ENCODE measurements around the gene NPIPA2. TPM values are rescaled to one million over a fixed set of nuclear protein-coding genes. Genes with fewer than 3 reads are reported as not detected.
"Not testable (repeated sequence)": the region's sequence is repeated elsewhere in the genome, so short reads cannot be mapped to it uniquely, and the experiment has no call there.

The NPIPA2 gene
- 0.29 and 4.3 TPM in 2 replicates for total RNA-seq (2014; rRNA removed; shearing (Covaris generic))

DNA sequence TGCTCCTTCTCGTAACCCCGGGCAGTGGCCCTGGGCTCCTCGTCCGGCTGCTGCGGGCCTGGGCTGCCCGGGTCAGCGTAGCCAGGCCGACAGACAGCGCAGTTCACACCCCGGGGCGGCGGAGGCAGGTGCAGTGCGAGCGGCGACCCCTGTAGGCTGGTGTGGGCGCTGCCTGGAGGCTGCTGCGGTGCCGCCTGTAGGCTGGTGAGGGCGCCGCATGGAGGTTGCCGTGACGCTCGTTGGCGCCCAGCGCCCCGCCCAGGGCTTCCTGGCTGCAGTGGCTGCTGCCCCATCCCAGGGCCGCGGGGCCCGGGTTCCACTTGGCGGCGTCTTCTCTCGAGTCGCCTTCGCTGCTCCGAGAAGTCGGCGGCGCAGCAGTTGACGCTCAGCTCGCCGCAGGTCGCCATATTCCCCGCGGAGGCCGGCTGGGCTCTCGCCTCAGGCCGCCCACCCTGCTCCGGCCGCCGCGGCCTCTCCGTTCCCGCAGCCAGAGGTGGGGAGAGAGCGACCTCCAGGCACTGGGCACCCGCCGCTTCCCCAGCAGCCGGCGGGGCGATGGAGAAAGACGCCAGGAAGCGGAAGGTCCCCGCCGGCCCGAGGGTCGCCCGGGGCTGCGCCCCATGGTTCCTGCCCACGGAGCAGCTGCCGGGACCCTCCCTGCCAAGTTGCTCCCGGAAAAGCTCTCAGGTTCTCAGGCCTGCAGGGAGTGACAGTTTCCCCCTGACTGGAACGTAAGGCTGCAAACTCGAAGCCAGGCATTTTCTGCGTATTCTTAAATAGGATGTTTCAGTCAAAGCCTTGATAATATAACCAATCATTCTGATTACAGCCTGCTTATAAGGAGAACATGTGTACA, at the start of gene NPIPA2:
NPIPA2 (plus strand) TSS at position 261 of the 856 bp plus-strand sequence. CDS start 5,533 bp downstream, outside the sequence.
- DNase-seq (ENCODE audit: low read depth): not testable (repeated sequence)

DNA sequence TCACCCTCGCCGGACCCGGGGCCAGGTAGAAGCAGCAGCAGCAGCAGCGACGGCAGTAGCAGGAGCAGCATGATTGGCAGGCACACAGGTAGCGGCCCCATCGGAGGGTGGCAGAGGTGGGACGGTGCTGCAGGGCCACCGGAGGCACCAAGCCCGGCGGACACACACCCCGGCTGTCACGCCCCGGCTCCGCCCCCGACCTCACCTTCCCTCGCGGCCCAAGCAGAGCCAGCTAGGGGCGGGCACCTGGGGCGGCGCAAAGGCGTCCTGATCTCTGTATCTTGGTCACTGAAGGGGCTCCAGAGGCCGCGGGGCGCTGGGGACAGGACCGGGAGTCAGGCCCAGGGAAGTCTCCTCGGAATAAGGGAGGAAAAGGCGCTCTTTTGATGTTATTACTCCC, 48.2 kb upstream of the NPIPA2 start, which contains the start of gene PLA2G10:
PLA2G10 (minus strand) TSS at position 180 of the 400 bp plus-strand sequence; CDS start at position 101, 79 bp downstream.
- DNase-seq (ENCODE audit: low read depth): not testable (repeated sequence)

DNA sequence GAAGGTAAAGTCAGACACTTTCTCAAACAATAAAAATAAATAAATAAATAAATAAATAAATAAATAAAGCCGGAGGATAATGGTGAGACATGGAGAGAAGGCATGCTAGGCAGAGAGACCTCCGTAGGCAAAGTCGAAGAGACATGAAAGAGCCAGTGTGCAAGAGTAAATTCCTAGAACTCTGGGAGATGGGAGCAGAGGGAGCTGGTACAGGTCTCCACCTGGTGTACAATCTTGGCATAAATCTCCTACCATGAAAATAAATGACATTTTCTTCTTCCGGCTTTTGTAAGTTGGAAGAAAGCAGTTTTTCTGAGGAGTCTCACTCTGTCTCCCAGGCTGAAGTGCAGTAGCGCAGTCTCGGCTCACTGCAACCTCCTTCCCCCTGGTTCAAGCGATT, 40.5 kb upstream of the NPIPA2 start:
- DNase-seq (ENCODE audit: low read depth): not testable (repeated sequence)

DNA sequence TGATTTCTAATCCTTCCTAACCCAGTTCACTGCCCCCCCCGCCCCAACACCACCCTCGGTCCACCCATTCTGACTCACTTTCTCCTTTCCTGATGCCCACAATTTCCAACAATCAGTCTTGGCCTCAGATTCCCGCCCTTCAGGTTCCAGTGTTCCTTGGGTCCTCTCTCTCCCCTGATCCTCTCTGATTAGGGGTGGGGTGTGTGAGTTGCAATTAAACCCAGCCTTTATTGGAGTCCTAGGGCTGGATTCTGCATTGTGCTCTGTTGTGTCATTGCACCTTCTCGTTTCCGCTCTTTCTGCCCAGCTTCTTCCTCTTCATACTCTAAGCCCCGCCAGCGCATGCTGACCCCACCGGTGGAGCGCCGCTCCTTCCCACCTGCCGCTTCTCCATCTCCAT, 39.7 kb upstream of the NPIPA2 start:
- not testable (repeated sequence) for DNase-seq (ENCODE audit: low read depth)

DNA sequence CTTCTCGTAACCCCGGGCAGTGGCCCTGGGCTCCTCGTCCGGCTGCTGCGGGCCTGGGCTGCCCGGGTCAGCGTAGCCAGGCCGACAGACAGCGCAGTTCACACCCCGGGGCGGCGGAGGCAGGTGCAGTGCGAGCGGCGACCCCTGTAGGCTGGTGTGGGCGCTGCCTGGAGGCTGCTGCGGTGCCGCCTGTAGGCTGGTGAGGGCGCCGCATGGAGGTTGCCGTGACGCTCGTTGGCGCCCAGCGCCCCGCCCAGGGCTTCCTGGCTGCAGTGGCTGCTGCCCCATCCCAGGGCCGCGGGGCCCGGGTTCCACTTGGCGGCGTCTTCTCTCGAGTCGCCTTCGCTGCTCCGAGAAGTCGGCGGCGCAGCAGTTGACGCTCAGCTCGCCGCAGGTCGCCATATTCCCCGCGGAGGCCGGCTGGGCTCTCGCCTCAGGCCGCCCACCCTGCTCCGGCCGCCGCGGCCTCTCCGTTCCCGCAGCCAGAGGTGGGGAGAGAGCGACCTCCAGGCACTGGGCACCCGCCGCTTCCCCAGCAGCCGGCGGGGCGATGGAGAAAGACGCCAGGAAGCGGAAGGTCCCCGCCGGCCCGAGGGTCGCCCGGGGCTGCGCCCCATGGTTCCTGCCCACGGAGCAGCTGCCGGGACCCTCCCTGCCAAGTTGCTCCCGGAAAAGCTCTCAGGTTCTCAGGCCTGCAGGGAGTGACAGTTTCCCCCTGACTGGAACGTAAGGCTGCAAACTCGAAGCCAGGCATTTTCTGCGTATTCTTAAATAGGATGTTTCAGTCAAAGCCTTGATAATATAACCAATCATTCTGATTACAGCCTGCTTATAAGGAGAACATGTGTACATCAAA, 38.9 kb upstream of the NPIPA2 start, which contains the start of gene NPIPA3:
NPIPA3 (plus strand) TSS at position 256 of the 856 bp plus-strand sequence. CDS start 5,533 bp downstream, outside the sequence.
- not testable (repeated sequence) for DNase-seq (ENCODE audit: low read depth)

DNA sequence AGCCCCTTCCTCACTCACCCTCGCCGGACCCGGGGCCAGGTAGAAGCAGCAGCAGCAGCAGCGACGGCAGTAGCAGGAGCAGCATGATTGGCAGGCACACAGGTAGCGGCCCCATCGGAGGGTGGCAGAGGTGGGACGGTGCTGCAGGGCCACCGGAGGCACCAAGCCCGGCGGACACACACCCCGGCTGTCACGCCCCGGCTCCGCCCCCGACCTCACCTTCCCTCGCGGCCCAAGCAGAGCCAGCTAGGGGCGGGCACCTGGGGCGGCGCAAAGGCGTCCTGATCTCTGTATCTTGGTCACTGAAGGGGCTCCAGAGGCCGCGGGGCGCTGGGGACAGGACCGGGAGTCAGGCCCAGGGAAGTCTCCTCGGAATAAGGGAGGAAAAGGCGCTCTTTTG, 9.1 kb upstream of the NPIPA2 start:
- not testable (repeated sequence) for DNase-seq (ENCODE audit: low read depth)

DNA sequence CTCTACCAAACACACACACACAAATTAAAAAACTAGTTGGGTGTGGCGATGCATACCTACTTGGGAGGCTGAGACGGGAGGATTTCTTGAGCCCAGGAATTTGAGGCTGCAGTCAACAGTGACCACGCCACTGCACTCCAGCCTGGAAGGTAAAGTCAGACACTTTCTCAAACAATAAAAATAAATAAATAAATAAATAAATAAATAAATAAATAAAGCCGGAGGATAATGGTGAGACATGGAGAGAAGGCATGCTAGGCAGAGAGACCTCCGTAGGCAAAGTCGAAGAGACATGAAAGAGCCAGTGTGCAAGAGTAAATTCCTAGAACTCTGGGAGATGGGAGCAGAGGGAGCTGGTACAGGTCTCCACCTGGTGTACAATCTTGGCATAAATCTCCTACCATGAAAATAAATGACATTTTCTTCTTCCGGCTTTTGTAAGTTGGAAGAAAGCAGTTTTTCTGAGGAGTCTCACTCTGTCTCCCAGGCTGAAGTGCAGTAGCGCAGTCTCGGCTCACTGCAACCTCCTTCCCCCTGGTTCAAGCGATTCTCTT, 1.4 kb upstream of the NPIPA2 start:
- DNase-seq (ENCODE audit: low read depth): not testable (repeated sequence)

DNA sequence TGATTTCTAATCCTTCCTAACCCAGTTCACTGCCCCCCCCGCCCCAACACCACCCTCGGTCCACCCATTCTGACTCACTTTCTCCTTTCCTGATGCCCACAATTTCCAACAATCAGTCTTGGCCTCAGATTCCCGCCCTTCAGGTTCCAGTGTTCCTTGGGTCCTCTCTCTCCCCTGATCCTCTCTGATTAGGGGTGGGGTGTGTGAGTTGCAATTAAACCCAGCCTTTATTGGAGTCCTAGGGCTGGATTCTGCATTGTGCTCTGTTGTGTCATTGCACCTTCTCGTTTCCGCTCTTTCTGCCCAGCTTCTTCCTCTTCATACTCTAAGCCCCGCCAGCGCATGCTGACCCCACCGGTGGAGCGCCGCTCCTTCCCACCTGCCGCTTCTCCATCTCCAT, 539 bp upstream of the NPIPA2 start:
- not testable (repeated sequence) for DNase-seq (ENCODE audit: low read depth)

DNA sequence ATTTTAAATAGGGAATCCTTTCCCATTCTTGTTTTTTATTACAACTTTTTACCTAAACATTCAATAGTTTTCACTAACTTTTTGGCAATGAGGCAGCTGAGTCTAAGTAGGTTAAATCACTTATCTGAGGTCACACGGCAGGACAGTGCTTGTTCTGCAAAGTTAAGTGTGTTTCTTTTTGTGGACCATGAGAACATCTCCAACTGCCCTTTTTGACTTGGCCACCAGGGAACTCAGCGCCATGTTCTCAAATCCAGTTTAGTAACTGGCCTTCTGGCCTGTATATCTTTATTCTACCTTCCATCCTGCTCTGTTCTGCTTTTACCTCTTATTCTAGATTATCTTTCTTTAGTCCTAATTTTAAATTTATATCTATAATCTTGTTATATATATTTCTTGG, 31.3 kb downstream of the NPIPA2 start:
- DNase-seq (ENCODE audit: low read depth): not testable (repeated sequence)

DNA sequence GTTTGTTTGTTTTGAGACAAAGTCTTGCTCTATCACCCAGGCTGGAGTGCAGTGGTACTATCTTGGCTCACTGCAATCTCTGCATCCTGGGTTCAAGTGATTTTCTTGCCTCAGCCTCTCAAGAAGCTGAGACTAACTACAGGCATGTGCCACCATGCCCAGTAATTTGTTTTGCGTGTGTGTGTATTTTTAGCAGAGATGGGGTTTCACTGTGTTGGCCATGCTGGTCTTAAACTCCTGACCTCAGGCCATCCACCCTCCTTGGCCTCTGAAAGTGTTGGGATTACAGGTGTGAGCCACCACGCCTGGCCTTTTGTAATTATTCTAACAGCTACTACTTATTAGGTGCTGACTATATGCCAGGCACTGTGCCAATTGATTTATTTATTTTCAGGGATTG, 33.3 kb downstream of the NPIPA2 start:
- DNase-seq (ENCODE audit: low read depth): not testable (repeated sequence)

DNA sequence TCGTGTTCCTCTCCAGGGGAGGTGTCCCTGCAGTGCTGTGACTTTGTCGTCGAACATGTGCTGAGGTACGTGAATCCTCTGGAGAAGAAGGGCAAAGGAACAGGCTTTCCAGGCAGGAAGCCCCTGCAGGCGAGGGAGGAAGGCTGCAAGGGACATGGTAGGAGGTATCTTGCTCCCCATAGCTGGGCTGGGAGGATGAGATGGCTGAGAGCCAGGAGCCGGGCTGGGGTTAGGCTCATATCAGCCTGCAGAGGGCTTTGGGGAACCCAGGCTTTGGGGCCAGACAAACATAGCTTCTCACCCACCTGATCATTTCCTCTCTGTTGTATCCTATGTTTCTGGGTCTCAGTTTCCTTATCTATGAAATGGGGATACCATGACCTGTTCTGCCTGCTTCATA, 34.4 kb downstream of the NPIPA2 start:
- DNase-seq (ENCODE audit: low read depth): not testable (repeated sequence)

DNA sequence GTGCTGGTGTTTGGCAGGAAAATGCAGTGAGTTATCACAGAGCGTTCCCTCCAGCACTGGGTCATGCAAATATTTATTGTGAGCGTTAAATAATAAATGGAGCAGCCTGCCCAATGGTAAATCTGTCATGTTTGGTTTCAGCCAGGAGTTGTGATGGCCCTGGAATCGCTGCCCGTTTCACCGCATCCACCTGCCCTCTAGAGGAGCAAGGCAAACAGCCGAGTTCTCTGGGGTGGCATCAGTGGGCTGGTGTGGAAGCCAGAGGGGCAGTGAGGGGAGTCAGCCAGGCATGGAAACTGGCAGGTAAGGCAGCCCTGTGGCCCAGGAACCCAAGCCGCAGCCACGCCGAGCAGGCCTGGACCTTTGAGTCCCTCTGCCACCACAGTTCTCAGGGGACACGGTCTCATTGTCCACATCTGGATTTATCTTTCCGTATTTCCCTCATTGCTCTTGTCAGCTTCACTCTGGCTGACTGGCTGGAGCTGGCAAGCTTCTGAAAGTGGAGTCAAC, 37.1 kb downstream of the NPIPA2 start:
- not testable (repeated sequence) for DNase-seq (ENCODE audit: low read depth)

DNA sequence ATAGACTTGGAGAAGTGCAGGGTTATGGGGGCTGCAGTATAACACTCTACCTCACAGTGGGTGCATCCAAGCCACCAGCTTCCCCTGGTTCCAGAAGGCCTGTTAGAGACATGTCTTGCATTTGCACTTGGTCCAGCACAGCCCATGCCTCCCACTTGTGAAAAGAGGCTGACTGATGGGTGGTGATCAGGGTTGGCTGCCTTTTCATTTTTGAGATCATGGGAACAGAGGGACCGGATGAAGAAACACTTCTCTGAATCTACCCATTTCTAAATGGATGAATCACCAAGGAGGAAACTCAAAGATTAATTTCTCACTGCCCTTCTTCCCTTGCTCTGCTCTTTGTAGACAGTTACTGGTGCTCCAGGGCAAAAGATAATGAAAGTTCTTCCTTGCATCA, 43.8 kb downstream of the NPIPA2 start:
- not testable (repeated sequence) for DNase-seq (ENCODE audit: low read depth)

DNA sequence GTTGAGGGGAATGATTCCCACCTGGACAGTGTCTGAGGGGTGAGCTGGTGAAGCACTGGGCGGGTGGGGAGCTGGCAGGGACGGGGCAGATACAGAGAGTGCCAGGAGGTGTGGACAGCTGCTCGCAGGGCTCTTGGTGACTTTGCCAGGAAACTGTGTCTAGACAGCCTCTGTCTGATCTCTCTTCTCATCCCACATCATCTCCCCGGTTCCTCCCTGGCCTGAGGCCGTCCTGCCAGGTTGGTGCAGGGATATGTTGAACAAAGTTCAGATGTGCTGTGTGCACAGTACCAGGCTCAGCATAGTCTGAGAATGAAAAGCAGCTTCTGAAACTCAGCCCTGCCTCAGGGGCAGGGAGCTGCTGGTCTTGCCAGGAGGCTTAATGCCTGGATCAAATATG, 47.2 kb downstream of the NPIPA2 start:
- not testable (repeated sequence) for DNase-seq (ENCODE audit: low read depth)

DNA sequence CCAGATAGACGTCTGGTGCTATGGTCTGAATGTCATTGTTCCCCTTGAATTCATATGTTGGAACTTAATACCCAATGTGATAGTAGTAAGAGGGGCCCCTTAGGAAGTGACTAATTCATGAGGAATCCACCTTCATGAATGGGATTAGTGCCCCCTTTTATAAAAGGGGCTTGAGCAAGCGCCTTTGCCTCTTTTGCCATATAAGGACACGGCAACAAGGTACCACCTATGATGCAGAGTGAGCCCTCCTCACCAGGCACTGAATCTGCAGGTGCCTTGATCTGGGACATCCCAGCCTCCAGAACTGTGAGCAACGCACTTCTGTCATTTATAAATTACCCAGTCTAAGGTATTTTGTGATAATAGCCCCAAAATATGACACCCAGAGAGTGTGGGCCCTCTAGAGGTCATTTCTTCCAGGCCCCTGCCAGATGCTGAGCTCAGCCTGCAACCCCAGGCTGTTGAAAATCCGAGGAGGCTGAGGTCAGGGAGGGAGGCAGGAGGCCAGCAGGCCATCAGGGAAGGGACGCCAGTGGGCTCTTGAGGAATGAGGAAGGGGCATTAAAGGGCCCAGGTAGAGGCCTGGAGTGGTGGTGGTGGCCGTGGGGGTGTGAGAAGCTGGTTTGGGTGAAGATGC, 48.1 kb downstream of the NPIPA2 start:
- not testable (repeated sequence) for DNase-seq (ENCODE audit: low read depth)

DNA sequence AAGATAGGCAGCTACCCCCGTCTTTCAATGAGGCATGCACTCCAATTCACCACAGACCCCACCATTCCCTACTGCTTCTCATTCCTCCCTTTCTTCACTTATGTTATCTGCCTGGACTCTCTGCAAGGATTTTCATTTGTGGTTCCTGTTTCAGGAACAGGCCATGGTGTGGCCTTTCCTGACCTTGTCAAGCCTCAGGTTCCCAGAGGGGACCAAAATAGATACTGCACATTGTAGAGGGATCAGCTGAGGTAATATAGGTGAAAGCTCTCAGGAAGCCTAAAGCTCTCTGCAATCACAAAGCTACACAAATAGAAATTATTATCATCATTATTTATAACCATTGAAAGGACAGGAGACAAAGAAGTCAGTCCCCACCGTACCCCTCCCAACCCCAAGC, 50.6 kb downstream of the NPIPA2 start:
- not testable (repeated sequence) for DNase-seq (ENCODE audit: low read depth)

DNA sequence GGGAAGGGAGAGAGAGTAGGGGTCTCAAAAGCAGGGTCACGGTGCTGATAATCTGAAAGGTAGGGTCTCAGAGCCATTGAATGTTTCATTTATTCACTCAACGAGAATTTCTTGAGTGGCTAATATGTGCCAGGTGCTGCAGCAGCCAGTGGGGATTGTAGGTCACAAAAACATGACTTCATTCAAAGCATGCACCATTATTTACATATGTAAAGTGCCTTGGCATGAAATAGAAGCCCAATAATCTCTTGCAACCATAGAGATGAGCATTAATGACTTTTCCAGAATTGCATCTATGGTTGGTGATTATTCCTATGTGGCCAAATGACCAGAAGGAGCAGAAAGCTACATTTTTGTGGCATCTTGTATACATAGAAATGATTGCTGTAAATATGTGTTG, 55.2 kb downstream of the NPIPA2 start:
- not testable (repeated sequence) for DNase-seq (ENCODE audit: low read depth)

DNA sequence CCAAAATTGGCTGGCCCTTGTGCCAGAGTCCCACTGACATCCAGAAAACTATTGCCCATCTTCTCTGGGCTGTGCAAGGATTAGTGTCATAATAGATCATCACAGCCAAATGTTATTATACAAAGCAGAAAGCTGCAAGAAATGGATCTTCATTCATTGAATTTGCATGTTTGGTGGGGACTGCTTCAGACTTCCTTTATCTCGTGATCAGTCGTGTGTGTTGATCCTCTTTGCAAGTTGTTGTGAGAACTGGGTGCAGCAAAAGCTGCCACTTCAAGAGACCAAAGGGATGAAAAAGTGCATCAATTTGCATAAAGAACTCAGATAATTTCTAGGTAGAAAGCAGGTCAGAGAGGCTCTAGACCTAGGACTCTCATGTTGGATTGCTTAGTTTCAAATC, 61.2 kb downstream of the NPIPA2 start:
- DNase-seq (ENCODE audit: low read depth): not testable (repeated sequence)

DNA sequence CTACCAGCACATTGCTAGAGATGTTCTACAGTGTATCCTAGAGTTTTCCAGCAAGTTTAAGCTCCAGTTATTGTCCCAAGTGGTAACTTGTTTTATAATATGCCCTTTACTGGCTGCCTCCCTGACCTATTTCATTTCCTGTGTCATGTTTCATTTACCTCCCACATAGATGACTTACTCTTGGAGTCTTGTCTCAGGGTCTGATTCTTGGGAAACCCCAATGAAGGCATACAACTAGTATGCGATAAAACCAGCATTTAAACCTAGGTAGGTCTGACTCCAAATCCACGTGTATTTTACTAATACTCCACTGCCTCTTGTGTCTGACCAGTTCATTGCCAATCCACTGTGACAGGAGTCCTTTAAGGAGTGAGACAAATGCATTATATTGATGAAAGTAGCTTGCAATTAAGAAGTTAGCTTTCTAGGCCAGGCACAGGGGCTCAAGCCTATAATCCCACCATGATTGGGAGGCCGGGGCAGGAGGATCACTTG, 64.9 kb downstream of the NPIPA2 start:
- DNase-seq (ENCODE audit: low read depth): not testable (repeated sequence)

DNA sequence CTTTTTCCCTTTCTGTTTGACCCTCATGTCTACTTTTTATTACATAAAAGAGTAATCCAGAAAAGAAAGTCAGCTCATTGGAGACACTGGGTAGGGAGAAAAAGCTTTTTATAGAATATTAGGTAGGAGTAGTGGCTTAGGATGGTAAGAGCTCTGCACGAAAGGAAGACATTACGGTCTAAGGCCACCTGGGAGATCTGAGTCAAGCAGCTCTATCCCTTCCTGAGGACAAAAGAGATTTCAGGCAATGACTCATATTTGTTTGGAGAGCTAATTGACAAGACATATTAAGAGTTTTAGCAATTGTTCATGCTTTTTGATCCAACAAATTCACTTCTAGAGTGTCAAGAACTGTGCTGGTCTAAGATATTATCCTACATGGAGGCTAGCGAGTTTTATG, 71.6 kb downstream of the NPIPA2 start:
- DNase-seq (ENCODE audit: low read depth): not testable (repeated sequence)

Measured in RPMI7951 (cell line).